HG03469 (cell line): Measurements from ENCODE around the gene CDS2.
"Not testable (repeated sequence)": the region's sequence is repeated elsewhere in the genome, so short reads cannot be mapped to it uniquely, and the experiment has no call there.

Source experiments
- ATAC-seq: cut with Tn5 transposase; IDR thresholded peaks from one replicate; pipeline ENCODE4 v1.9.1; 2021; ENCODE audit warnings: mild to moderate bottlenecking, moderate library complexity, moderate number of reproducible peaks; ENCODE audit not compliant: unreplicated experiment

CDS2 gene

GRCh38 chr20:5126512-5127203 is at the start of gene CDS2:
TSS of gene CDS2 (plus strand) at chr20:5127008. CDS start at chr20:5127093, 85 bp downstream.
- ATAC-seq: peak; percentile 78

GRCh38 chr20:5077761-5078387 is 48.9 kb upstream of the CDS2 start:
- ATAC-seq: no peak

DNA sequence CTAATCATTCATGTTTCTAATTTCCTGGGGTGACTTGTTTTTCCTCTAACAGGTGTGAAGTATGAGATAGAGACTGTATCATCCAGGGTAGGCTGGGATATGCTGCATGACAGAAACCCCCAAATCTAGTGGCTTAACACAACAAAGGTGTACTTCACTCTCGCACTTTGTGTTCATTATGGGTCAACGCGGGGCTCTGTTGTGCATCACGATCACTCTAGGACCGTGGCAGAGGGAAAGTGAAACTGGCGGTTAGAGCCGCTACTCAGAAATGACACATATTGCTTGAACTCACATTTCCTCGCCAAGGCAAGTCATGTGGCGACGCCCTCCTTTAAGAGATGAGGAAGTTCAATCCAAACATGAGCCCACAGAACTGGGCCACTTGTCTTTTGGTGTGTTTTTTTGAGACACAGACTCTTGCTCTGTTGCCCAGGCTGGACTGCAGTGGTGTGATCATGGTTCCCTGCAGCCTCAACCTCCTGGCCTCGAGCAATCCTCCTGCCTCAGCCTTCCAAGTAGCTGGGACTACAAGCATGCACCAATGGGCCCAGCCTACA is 48.3 kb upstream of the CDS2 start:
- peak; percentile 95 for ATAC-seq

GRCh38 chr20:5080384-5080877 is 46.4 kb upstream of the CDS2 start:
- no peak for ATAC-seq

DNA sequence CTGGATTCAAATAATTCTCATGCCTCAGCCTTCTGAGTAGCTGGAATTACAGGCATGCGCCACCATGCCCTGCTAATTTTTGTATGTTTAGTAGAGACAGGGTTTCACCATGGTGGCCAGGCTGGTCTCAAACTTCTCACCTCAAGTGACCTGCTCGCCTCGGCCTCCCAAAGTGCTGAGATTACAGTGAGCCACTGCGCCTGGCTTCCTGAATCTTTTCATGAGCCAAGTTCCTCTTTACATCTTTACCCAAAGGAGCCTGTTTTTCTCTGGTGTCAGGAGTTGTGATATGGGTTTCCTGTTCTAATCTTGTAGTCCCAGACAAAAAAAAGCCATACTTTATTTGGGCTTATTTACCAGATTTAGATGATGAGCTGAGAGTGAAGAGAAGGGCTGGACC is 41.4 kb upstream of the CDS2 start:
- no peak for ATAC-seq

GRCh38 chr20:5088688-5089087 is 38.1 kb upstream of the CDS2 start:
- no peak for ATAC-seq

DNA sequence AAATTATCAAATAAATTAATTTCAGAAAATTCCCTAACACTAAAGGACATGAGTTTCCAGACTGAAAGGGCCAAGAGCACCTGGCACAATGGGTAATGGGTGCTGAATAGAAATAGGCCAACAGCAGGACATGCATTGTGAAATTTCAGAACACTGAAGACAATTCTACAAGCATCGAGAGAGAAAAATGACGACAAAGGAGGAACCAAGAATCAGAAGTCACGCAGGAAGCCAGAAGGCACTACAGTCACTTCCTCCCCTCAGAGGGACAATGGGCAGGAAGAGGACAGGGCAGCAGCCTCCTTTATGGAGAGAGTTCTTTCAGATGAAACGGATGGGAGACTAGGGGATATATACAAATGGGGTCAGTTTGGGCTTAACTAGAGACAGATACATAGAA is 36.6 kb upstream of the CDS2 start:
- ATAC-seq: no peak

- no peak for ATAC-seq
Observed at GRCh38 chr20:5091902-5092301, 34.9 kb upstream of the CDS2 start.

DNA sequence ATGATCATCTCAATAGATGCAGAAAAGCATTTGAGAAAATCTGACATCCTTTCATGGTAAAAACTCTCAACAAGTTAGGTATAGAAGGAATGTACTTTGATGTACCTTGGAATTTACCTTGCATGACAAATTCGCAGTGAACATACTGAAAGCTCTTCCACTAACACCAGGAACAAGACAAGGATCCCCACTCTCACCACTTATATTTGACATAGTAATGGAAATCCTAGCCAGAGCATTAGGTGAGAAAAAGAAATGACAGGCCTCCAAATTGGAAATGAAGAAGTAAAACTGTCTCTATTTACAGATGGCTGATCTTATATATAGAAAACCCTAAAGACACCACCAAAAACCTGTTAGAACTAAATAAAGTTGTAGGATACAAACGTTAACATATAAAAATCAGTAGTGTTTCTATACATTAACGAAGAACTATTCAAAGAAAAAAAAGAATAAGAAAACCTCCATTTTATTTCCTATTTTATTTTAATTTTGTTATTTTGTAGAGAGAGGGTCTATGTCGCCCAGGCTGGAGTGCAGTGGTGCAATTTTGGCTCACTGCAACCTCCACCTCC is 34.0 kb upstream of the CDS2 start:
- ATAC-seq: no peak

DNA sequence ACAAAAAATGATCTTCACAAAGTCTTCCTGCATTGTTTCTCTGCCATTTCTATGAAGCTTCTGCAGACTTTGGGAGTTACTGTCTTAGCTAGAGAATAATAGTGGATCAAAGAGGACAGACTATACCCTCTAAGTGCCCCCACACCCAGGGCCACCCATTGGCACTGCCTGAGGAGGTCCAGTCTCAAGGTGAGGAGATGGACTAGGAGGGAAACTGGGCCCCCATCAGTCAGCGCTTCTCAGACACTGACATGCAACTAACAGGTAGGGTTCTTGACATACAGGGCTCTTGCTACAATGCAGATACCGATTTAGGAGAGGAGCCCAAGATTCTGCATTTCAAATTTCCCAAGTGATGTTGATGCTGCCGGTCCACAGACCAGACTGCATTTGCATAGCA is 31.4 kb upstream of the CDS2 start:
- no peak for ATAC-seq

DNA sequence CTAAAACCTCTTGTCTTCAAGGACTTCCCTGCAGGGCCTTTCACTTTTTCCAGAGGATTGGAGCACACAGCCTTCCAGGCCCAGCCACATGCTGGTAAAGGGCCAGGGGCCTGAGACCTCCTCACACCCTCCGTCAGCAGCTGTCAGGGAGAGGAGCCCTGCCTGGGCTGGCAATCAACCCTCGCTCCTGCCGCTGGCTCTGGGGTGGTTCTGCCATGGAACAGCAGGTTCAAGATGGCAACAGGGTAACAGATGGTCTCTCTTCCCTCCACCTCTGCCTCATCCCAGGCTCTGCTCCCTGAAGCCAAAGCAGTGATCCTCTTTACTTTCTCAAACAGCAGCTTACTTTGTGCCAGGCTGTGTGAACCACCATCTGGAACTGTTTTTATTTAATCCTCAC is 30.9 kb upstream of the CDS2 start:
- no peak for ATAC-seq

GRCh38 chr20:5096463-5096862 is 30.3 kb upstream of the CDS2 start:
- ATAC-seq: no peak

- not testable (repeated sequence) for ATAC-seq
Observed at GRCh38 chr20:5099009-5099408, 27.8 kb upstream of the CDS2 start.

DNA sequence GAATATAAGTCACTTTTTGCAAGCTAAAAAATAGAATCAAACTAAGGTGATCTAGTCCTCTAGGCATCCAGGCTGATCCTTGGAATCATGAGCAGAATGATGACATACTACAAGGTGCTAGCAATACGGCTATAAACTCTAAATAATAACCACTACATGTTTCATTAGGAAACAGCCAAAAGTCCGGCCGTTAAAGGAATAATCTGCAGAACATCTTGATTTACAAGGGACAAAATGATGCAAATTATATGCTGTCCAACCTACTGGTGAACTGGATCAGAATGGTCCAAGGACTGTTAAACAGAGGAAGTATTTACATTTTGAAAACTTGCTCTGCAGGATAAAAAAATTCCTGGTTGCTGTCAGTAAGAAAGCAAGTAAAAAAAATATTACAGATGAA is 26.9 kb upstream of the CDS2 start:
- ATAC-seq: not testable (repeated sequence)

DNA sequence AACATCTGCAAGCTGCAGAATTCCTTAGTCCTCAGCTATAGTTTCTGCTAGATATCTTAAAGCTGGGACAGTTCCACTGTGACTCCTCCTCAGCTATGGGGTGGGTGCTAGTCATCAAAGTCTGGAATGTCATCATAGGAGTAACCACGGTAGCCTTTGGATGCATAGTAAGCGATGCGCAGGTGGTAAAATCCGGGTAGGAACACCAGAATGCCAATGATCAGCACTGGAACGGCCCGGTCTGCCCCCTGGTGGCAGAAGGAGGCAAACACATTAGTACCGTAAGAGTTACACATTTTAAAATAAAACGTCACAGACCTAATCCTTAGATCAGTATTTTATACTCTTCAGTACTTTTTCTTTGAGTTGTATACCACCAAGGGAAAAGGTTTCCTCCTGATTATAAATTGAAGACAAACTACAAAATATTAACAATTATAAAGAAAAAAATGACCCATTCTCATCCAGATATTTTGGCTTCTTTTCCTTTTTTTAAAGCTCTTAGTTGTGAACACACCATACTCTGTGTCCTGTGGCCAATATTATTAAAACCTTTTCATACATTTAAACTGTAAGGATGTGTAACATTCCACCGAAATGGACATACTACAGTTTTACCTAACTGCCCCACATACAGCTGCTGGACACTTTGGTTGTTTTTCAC is 26.0 kb upstream of the CDS2 start:
- ATAC-seq: no peak

- ATAC-seq: no peak
Observed at GRCh38 chr20:5104479-5104878, 22.3 kb upstream of the CDS2 start.

- no peak for ATAC-seq
Observed at GRCh38 chr20:5109276-5109675, 17.5 kb upstream of the CDS2 start.

DNA sequence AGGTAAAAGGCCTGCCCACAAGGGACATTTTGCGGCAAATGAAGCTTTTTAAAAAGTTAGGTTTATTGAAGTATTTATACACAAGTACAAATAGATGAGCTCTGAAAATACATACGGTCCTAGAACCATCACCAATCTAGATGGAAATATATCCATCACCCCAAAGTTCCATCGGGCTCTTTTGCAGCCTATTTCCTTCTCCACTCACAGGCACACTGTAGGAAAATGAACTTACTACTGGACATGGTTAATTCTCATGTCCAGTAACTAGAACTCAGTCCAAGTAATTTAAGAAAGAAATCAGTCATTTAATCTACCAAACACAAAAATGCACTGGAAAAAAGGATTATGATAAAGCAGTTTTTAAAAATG is 13.2 kb upstream of the CDS2 start:
- no peak for ATAC-seq

DNA sequence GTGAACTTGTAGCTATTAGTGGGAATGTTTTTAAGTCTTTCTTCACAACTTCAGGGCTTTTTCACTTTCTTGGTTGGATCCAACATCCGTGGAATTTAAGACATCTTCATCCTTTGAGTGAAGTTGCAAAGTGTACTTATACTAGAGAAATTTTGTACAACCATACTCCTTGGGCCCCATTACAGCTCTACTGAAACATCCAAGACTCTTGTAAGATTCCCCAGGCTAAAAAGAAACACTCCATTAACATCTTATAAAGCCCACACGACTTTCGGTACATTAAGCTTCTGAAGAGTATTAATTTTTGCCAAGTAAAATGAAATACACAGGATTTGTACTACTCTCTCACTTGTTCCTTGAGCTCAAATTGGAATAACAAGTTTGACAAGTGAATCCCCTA is 12.4 kb upstream of the CDS2 start:
- no peak for ATAC-seq

DNA sequence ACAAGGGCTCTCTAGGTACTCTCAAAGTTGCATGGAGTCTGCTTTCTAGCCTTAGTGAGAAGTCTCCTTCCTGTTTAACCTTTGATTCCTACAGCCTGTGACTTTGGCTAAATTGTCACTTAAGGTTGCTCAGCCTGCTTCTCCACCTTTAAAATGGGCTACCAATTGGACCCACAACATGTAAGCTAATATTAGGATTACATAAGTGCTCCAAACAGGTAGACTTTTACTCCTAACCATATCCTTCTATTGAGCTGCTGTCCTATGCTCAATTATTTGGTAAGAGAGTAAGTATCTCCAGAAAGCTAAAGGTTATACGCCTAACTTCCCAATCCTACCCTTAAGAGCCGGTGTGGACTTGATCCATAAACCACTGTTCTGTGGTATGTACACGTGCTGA is 9.9 kb upstream of the CDS2 start:
- no peak for ATAC-seq
